ENCODE data around the gene TMTC2. TPM values are rescaled to one million over a fixed set of nuclear protein-coding genes. Genes with fewer than 3 reads are reported as not detected.

Gene TMTC2
- total RNA-seq, 2 experiments from 2014 or later: 1.8 to 2.1 TPM

DNA sequence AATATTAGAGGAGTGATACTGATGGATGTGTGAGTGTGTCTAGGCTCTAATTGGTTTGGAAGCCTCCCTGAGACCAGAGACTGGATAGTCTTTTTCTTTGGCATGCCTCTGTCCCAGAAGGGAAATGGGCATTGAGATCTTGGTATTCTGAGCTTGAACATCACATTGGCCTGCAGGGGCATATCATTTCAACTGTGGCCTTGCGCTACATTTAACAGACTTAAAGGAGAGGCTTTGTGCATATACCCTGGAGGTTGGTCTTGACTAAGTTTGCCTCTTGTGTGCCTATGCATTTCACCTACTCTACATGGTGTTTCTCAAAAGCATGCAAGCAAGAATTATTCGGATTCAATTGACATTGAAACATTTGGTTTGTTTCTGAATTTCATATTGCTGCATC, 185.4 kb downstream of the TMTC2 start:
- Mint-ChIP-seq H3K9me3 (no peaks in the 10 kb centered on the region), H3K36me3 (ENCODE audit: low read depth) (no peaks in the 10 kb centered on the region), H3K4me1 (ENCODE audit: low read depth) (no peaks in the 10 kb centered on the region), H3K27ac (no peak overlapping the region), H3K27me3 (no peaks in the 10 kb centered on the region), H3K4me3 (no peak overlapping the region)
- Histone ChIP-seq H3K36me3 (ENCODE audit: insufficient read depth, low read length) (no peaks in the 10 kb centered on the region), H3K27ac (ENCODE audit: low read depth in 1 of 2, low read length in 2 of 2) (no peak overlapping the region), H3K27me3 (ENCODE audit: control insufficient read depth in 1 of 2, insufficient read depth in 2 of 2, low read length in 2 of 2) (no peaks in the 10 kb centered on the region), H3K4me1 (ENCODE audit: insufficient read depth, low read length) (no peaks in the 10 kb centered on the region), H3K4me3 (ENCODE audit: low read length) (no peak overlapping the region), H3K9me3 (ENCODE audit: control insufficient read depth in 1 of 2, insufficient read depth in 1 of 2, low read length in 2 of 2) (no peaks in the 10 kb centered on the region)
- no peak for TF ChIP-seq CTCF (IDR thresholded peaks at IDR 0.05)
- POLR2A ChIA-PET: no interaction called here
- CTCF ChIA-PET: no interaction called here
- intact Hi-C loops (cut with DNase I, micrococcal nuclease): no loop called here
- DNase-seq (no peak), ATAC-seq (ENCODE audit: poor library complexity) (no peak)

DNA sequence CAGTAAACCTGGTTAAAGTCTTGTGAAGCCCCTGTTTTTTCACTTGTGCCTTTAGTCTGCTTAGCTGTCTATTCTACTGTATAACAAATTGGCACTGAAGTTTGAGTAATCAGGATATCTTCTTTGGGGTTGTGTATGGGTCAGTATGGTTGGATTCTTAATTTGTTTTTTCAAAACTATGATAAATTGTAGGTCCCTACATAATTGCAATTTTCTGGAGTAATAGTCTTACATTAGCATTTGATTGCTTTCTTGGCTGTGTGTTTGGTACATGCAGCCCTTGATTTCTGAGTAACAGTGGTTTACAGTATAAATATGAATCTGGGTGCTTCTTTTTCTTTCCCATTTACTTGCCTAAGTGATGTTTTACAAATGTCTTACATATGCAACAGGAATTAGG, 186.6 kb downstream of the TMTC2 start:
- Mint-ChIP-seq H3K27ac (no peak overlapping the region), H3K9me3 (no peaks in the 10 kb centered on the region), H3K27me3 (no peaks in the 10 kb centered on the region), H3K4me3 (no peak overlapping the region), H3K4me1 (ENCODE audit: low read depth) (no peaks in the 10 kb centered on the region), H3K36me3 (ENCODE audit: low read depth) (no peaks in the 10 kb centered on the region)
- no peak for TF ChIP-seq CTCF (IDR thresholded peaks at IDR 0.05)
- intact Hi-C loops (cut with DNase I, micrococcal nuclease): no loop called here
- CTCF ChIA-PET: no interaction called here
- H3K4me1 ChIP-seq (ENCODE audit: insufficient read depth, low read length): no peaks in the 10 kb centered on the region
- no peaks in the 10 kb centered on the region for H3K9me3 ChIP-seq (ENCODE audit: control insufficient read depth in 1 of 2, insufficient read depth in 1 of 2, low read length in 2 of 2)
- ATAC-seq (ENCODE audit: poor library complexity): no peak
- H3K4me3 ChIP-seq (ENCODE audit: low read length): no peak overlapping the region
- no peaks in the 10 kb centered on the region for H3K36me3 ChIP-seq (ENCODE audit: insufficient read depth, low read length)
- no peaks in the 10 kb centered on the region for H3K27me3 ChIP-seq (ENCODE audit: control insufficient read depth in 1 of 2, insufficient read depth in 2 of 2, low read length in 2 of 2)
- no peak for DNase-seq
- H3K27ac ChIP-seq (ENCODE audit: low read depth in 1 of 2, low read length in 2 of 2): no peak overlapping the region
- POLR2A ChIA-PET: no interaction called here

DNA sequence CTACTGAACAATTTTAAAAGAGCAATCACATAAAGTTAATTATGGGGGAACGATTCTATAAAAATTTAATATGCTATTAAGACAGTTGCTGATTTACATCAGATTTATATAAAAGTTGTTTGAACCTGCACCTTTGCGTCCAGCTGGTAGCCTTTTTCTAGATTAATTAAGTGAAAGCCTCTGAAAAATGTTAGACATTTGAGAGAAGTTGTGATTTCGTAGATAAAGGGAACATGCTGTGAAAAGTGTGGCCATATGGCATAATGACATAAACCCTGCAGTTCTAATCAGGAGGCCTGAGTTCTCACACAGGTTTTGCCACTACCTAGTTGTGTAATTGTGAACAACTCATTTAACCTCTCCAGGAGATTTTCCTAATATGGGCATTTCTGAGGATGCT, 187.2 kb downstream of the TMTC2 start:
- no peaks in the 10 kb centered on the region for H3K27me3 ChIP-seq (ENCODE audit: control insufficient read depth in 1 of 2, insufficient read depth in 2 of 2, low read length in 2 of 2)
- no peaks in the 10 kb centered on the region for H3K36me3 Mint-ChIP-seq (ENCODE audit: low read depth)
- DNase-seq (no peak), ATAC-seq (ENCODE audit: poor library complexity) (no peak)
- no peaks in the 10 kb centered on the region for H3K9me3 Mint-ChIP-seq
- POLR2A ChIA-PET: no interaction called here
- no peaks in the 10 kb centered on the region for H3K36me3 ChIP-seq (ENCODE audit: insufficient read depth, low read length)
- no peak overlapping the region for H3K4me3 ChIP-seq (ENCODE audit: low read length)
- H3K4me1 ChIP-seq (ENCODE audit: insufficient read depth, low read length): no peaks in the 10 kb centered on the region
- intact Hi-C loops (cut with DNase I, micrococcal nuclease): no loop called here
- H3K9me3 ChIP-seq (ENCODE audit: control insufficient read depth in 1 of 2, insufficient read depth in 1 of 2, low read length in 2 of 2): no peaks in the 10 kb centered on the region
- H3K27me3 Mint-ChIP-seq: no peaks in the 10 kb centered on the region
- TF ChIP-seq CTCF (IDR thresholded peaks at IDR 0.05): no peak
- H3K4me1 Mint-ChIP-seq (ENCODE audit: low read depth): no peaks in the 10 kb centered on the region
- no peak overlapping the region for H3K27ac ChIP-seq (ENCODE audit: low read depth in 1 of 2, low read length in 2 of 2)
- H3K4me3 Mint-ChIP-seq: no peak overlapping the region
- H3K27ac Mint-ChIP-seq: no peak overlapping the region
- CTCF ChIA-PET: no interaction called here

Measured in CD4-positive, alpha-beta T cell (primary cell).